Tibial nerve (tissue), 4 donors: ENCODE data around the gene TGFA. TPM values are rescaled to one million over a fixed set of nuclear protein-coding genes. Genes with fewer than 3 reads are reported as not detected.

Experiments used
- DNase-seq, 2 donors: peaks; one replicate each; pipeline ENCODE4 v3.0.0-alpha.2; 2019; ENCODE audit warnings: low spot score in 2 of 2
- H3K27ac ChIP-seq, 4 donors: fragments of 200-600 bp; sonication (generic) in 3 of 4; one replicate each; pipeline ENCODE4 v1.5.1; 2017 to 2019; ENCODE audit warnings: mild to moderate bottlenecking in 1 of 4
- H3K27me3 ChIP-seq, 2 donors: fragments of 200-600 bp; sonication (generic) in 1 of 2; one replicate each; pipeline versions ENCODE4 v1.5.1 to v1.6.0; 2017 to 2019
- H3K36me3 ChIP-seq, 3 donors: fragments of 200-600 bp; sonication (generic); one replicate each; pipeline ENCODE4 v1.5.1; 2018 to 2019
- H3K4me1 ChIP-seq, 4 donors: fragments of 200-600 bp; sonication (generic) in 3 of 4; one replicate each; pipeline ENCODE4 v1.5.1; 2017 to 2019
- H3K4me3 ChIP-seq, 4 donors: fragments of 200-600 bp; sonication (generic) in 3 of 4; one replicate each; pipeline ENCODE4 v1.5.1; 2017 to 2019; ENCODE audit warnings: mild to moderate bottlenecking in 1 of 4, moderate library complexity in 1 of 4
- H3K9me3 ChIP-seq, 4 donors: fragments of 200-600 bp; sonication (generic) in 3 of 4; one replicate each; pipeline ENCODE4 v1.5.1; 2017 to 2019
- EP300 ChIP-seq, 2 donors: sonication (generic); formaldehyde crosslinking; IDR thresholded peaks; one replicate each; pipeline ENCODE4 v1.6.1; 2017; ENCODE audit warnings: antibody characterized with exemption in 2 of 2, mild to moderate bottlenecking in 1 of 2
- POLR2A ChIP-seq, 2 donors: fragments of 450-650 bp; IDR thresholded peaks; one replicate each; pipeline ENCODE4 v1.6.1; 2017; ENCODE audit warnings: antibody characterized with exemption in 2 of 2, mild to moderate bottlenecking in 2 of 2, moderate library complexity in 2 of 2
- WGBS, 2 donors: methylation state at CpG; one replicate each; pipeline ENCODE4 v1.1.5; 2018; 5-methylcytosine and 5-hydroxymethylcytosine counted together
- total RNA-seq, 4 donors: library from RNA; depleted of rRNA; stranded (reverse); fragments of >200 nt; gene quantifications; one replicate each; pipeline ENCODE4 v1.1.0, GENCODE V29; 2016
- TF ChIP-seq, protein P1 (sequence below), 5 experiments: fragments of 200-600 bp in 3 of 5; fragments of 450-650 bp in 2 of 5; sonication (generic) in 3 of 5; IDR thresholded peaks; one replicate each; pipeline ENCODE4 v1.5.1; 2016 to 2019; ENCODE audit warnings: antibody characterized with exemption in 5 of 5, mild to moderate bottlenecking in 3 of 5, moderate library complexity in 2 of 5

TGFA gene
- total RNA-seq, 4 donors from 2014 or later: 3.0 to 12.6 (median 9.6) TPM

GRCh38 chr2:70443078-70443465 is 110.6 kb downstream of the TGFA start:
- Histone ChIP-seq H3K4me1 (no peaks in the 10 kb centered on the region), H3K27ac (no peak overlapping the region), H3K4me3 (no peak overlapping the region), H3K36me3 (no peaks in the 10 kb centered on the region), H3K27me3 (no peaks in the 10 kb centered on the region), H3K9me3 (no peaks in the 10 kb centered on the region)
- TF ChIP-seq EP300 (IDR thresholded peaks at IDR 0.05) (no peak), POLR2A (IDR thresholded peaks at IDR 0.05) (no peak)
- TF ChIP-seq, protein P1, sequence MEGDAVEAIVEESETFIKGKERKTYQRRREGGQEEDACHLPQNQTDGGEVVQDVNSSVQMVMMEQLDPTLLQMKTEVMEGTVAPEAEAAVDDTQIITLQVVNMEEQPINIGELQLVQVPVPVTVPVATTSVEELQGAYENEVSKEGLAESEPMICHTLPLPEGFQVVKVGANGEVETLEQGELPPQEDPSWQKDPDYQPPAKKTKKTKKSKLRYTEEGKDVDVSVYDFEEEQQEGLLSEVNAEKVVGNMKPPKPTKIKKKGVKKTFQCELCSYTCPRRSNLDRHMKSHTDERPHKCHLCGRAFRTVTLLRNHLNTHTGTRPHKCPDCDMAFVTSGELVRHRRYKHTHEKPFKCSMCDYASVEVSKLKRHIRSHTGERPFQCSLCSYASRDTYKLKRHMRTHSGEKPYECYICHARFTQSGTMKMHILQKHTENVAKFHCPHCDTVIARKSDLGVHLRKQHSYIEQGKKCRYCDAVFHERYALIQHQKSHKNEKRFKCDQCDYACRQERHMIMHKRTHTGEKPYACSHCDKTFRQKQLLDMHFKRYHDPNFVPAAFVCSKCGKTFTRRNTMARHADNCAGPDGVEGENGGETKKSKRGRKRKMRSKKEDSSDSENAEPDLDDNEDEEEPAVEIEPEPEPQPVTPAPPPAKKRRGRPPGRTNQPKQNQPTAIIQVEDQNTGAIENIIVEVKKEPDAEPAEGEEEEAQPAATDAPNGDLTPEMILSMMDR (IDR thresholded peaks at IDR 0.05): no peak
- DNase-seq: no peak
- WGBS, 2 donors: 71 to 95% methylated on average over 2 of the region's 2 CpGs

- Histone ChIP-seq H3K36me3 (no peaks in the 10 kb centered on the region), H3K4me3 (no peak overlapping the region), H3K9me3 (no peaks in the 10 kb centered on the region), H3K27ac (no peak overlapping the region), H3K4me1 (no peaks in the 10 kb centered on the region), H3K27me3 (no peaks in the 10 kb centered on the region)
- WGBS, 2 donors: 79 to 91% methylated on average over 8 of the region's 8 CpGs
- no peak for DNase-seq
- TF ChIP-seq POLR2A (IDR thresholded peaks at IDR 0.05): no peak
- TF ChIP-seq, protein P1 (IDR thresholded peaks at IDR 0.05): no peak
- no peak for TF ChIP-seq EP300 (IDR thresholded peaks at IDR 0.05)
These were observed 111.1 kb downstream of the TGFA start for GRCh38 chr2:70442301-70443077.

DNA sequence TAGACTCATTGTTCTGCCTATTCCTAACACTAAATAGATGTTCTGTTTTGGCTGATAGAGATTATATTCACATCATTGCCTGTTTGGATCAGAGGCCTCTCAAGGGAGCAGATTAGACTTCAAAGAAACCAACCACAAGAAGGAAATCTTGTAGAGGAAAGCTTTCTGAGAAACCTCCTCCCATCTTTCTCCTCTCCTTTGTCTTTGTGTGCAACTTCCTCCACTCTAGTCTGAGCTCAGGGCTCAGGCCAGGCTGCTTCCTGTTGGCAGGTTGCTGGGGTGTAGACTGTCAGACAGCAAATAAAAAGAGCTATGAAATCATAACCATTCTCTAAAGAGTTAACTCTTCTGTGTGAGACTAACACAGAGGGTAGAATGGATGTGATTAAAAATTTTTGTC is 113.0 kb downstream of the TGFA start:
- H3K36me3 ChIP-seq: no peaks in the 10 kb centered on the region
- no peaks in the 10 kb centered on the region for H3K9me3 ChIP-seq
- no peak for TF ChIP-seq POLR2A (IDR thresholded peaks at IDR 0.05)
- H3K4me3 ChIP-seq: no peak overlapping the region
- no peak for DNase-seq
- no peaks in the 10 kb centered on the region for H3K4me1 ChIP-seq
- no peaks in the 10 kb centered on the region for H3K27me3 ChIP-seq
- no peak overlapping the region for H3K27ac ChIP-seq

- no peak for TF ChIP-seq EP300 (IDR thresholded peaks at IDR 0.05)
- TF ChIP-seq, protein P1 (IDR thresholded peaks at IDR 0.05): no peak
- no peak for TF ChIP-seq POLR2A (IDR thresholded peaks at IDR 0.05)
- Histone ChIP-seq H3K36me3 (no peaks in the 10 kb centered on the region), H3K4me1 (no peaks in the 10 kb centered on the region), H3K27ac (no peak overlapping the region), H3K27me3 (no peaks in the 10 kb centered on the region), H3K4me3 (no peak overlapping the region), H3K9me3 (peaks cover 0 to 3% (median 0%) of the 10 kb centered on the region in 4 donors)
- WGBS, 2 donors: 47 to 77% methylated on average over 1 of the region's 1 CpG
- no peak for DNase-seq
These were observed 118.5 kb downstream of the TGFA start for GRCh38 chr2:70435138-70435537.

DNA sequence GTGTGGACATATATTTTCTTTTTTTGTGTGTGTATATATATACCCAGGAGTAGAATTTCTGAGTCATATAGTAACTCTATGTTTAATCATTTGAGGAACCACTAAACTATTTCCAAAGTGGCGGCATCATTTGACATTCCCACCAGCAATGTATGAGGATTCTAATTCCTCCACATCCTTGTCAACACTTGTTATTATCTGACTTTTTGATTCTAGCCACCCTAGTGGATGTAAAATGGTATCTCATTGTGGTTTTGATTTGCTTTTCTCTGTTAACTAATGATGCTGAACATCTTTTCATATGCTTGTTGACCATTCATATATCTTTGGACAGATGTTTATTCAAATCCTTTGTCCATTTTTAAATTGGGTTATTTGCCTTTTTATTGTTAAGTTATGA is 120.3 kb downstream of the TGFA start:
- Histone ChIP-seq H3K9me3 (peaks cover 0 to 3% (median 0%) of the 10 kb centered on the region in 4 donors), H3K4me1 (no peaks in the 10 kb centered on the region), H3K36me3 (no peaks in the 10 kb centered on the region), H3K27ac (no peak overlapping the region), H3K27me3 (no peaks in the 10 kb centered on the region), H3K4me3 (no peak overlapping the region)
- no peak for TF ChIP-seq POLR2A (IDR thresholded peaks at IDR 0.05)
- TF ChIP-seq EP300 (IDR thresholded peaks at IDR 0.05): no peak
- TF ChIP-seq, protein P1 (IDR thresholded peaks at IDR 0.05): no peak
- WGBS, 2 donors: 88 to 92% methylated on average over 1 of the region's 1 CpG
- DNase-seq: no peak
